Stimulated activated naive CD8-positive, alpha-beta T cell treated with anti-CD3 and anti-CD28 coated beads, Interleukin-15, Interleukin-2, amounts not matched to agents 100 ng/mL and 50 ng/mL, for 24 hours (primary cell): ENCODE data around the gene MANSC1.
"Not testable (repeated sequence)": the region's sequence is repeated elsewhere in the genome, so short reads cannot be mapped to it uniquely, and the experiment has no call there.

Experiments
- H3K27ac Mint-ChIP-seq: one replicate; pipeline ENCODE4 v1.8.0; 2021; ENCODE audit warnings: mild to moderate bottlenecking, mixed read lengths
- H3K27me3 Mint-ChIP-seq: one replicate; pipeline ENCODE4 v1.8.0; 2021; ENCODE audit warnings: mixed read lengths
- H3K36me3 Mint-ChIP-seq: one replicate; pipeline ENCODE4 v1.8.0; 2021; ENCODE audit warnings: low read depth, mixed read lengths
- H3K4me1 Mint-ChIP-seq: one replicate; pipeline ENCODE4 v1.8.0; 2021; ENCODE audit warnings: low read depth, mixed read lengths
- H3K4me3 Mint-ChIP-seq: one replicate; pipeline ENCODE4 v1.8.0; 2021; ENCODE audit warnings: mild to moderate bottlenecking, mixed read lengths
- H3K9me3 Mint-ChIP-seq: one replicate; pipeline ENCODE4 v1.8.0; 2021; ENCODE audit warnings: mixed read lengths

Gene MANSC1

DNA sequence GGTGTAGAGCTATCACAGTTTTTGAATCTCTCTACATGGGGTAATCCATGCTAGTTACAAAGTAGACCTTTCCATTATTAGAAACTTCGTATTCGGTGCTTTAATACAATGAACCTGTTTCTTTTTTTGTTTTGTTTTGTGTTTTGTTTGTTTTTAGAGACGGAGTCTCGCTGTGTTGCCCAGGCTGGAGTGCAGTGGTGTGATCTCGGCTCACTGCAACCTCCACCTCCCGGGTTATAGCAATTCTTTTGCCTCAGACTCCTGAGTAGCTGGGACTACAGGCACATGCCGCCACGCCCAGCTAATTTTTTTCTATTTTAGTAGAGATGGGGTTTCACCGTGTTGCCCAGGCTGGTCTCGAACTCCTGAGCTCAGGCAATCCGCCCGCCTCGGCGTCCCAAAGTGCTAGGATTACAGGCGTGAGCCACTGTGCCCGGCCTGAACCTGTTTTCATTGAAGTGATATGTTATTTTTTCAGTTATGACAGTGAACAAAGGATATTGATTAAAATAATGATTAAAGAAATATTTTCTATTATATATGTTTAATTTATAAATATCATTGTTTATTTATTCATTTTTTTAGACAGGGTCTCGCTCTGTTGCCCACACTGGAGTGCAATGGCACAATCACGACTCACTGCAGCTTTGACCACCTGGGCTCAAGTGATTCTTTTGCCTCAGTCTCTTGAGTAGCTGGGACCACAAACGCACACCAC lies 1.6 kb upstream of the MANSC1 start:
- H3K36me3 Mint-ChIP-seq, H3K4me3 Mint-ChIP-seq, H3K9me3 Mint-ChIP-seq, H3K27me3 Mint-ChIP-seq, H3K27ac Mint-ChIP-seq: not testable (repeated sequence)
- H3K4me1 Mint-ChIP-seq, result peaks cover 28% of the 10 kb centered on the region

GRCh38 chr12:12350868-12351463 lies 924 bp upstream of the MANSC1 start:
- Mint-ChIP-seq H3K27ac (no peak overlapping the region), H3K9me3 (no peaks in the 10 kb centered on the region), H3K4me3 (peak overlapping the region; percentile 69), H3K27me3 (no peaks in the 10 kb centered on the region), H3K4me1 (peaks cover 23% of the 10 kb centered on the region), H3K36me3 (no peaks in the 10 kb centered on the region)

DNA sequence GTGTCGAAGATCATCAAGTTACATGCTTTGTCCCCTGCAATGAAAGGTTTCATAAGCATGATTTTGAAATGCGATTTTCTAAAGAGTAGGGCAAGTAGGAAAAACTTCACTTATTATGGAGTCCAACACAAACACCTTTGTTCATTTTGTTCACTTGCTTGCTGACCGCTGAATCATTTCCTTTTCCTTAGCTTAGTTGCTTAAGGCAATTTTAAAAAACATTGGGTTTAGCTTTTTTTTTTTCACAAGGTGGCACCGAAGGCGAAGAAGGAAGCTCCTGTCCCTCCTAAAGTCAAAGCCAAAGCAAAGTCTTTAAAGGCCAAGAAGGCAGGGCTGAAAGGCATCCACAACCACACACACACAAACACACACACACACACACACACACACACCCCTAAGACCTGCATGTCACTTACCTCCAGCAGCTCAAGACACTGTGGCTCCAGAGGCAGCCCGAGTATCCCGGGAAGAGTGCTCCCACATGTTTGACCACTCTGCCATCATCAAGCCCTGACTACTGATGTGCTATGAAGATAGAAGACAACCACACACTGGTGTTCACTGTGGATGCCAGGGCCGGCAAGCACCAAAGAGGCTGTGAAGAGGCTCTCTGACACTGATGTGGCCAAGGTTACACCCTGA lies 11.4 kb downstream of the MANSC1 start:
- no peaks in the 10 kb centered on the region for H3K9me3 Mint-ChIP-seq
- H3K36me3 Mint-ChIP-seq, result no peaks in the 10 kb centered on the region
- no peaks in the 10 kb centered on the region for H3K27me3 Mint-ChIP-seq
- H3K27ac Mint-ChIP-seq, result no peak overlapping the region
- H3K4me3 Mint-ChIP-seq, result no peak overlapping the region
- H3K4me1 Mint-ChIP-seq, result peaks cover 18% of the 10 kb centered on the region

DNA sequence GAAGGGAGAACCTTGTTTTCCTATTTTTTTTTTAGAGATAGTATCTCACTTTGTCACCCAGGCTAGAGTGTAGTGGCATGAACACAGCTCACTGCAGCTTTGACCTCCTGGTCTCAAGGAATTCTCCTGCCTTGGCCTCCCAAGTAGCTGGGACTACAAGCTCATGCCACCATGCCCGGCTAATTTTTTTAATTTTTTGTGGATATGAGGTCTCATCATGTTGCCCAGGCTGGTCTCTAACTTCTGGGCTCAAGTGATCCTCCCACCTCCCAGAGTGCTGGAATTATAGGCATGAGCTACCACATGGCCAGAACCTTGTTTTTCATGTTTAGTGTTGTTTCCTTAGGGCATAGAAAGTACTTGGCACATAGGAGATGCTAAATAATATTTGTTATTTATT lies 13.5 kb downstream of the MANSC1 start:
- Mint-ChIP-seq H3K4me1 (peaks cover 22% of the 10 kb centered on the region), H3K9me3 (no peaks in the 10 kb centered on the region), H3K36me3 (no peaks in the 10 kb centered on the region), H3K27ac (no peak overlapping the region), H3K4me3 (no peak overlapping the region), H3K27me3 (no peaks in the 10 kb centered on the region)

DNA sequence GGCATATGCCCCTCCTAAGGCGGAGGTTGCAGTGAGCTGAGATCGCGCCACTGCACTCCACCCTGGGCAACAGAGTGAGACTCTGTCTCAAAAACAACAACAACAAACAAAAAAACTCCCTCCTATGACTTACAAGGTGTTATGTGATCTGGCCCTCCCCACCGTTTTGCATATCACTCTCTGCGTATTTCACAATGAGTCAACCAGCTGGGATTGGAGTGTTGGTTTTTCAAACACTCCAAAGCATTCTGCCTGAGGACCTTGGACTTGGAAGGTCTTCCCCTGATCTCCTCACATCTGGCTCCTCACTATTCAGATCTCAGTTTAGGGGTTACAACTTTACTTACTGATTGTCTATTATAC lies 14.0 kb downstream of the MANSC1 start:
- Mint-ChIP-seq H3K36me3 (no peaks in the 10 kb centered on the region), H3K4me1 (peaks cover 22% of the 10 kb centered on the region), H3K4me3 (no peak overlapping the region), H3K27me3 (no peaks in the 10 kb centered on the region), H3K27ac (no peak overlapping the region), H3K9me3 (no peaks in the 10 kb centered on the region)

- Mint-ChIP-seq H3K27me3 (no peaks in the 10 kb centered on the region), H3K4me1 (peaks cover 22% of the 10 kb centered on the region), H3K9me3 (no peaks in the 10 kb centered on the region), H3K27ac (no peak overlapping the region), H3K36me3 (no peaks in the 10 kb centered on the region), H3K4me3 (no peak overlapping the region)
Measured at GRCh38 chr12:12334367-12335040, 15.5 kb downstream of the MANSC1 start.

DNA sequence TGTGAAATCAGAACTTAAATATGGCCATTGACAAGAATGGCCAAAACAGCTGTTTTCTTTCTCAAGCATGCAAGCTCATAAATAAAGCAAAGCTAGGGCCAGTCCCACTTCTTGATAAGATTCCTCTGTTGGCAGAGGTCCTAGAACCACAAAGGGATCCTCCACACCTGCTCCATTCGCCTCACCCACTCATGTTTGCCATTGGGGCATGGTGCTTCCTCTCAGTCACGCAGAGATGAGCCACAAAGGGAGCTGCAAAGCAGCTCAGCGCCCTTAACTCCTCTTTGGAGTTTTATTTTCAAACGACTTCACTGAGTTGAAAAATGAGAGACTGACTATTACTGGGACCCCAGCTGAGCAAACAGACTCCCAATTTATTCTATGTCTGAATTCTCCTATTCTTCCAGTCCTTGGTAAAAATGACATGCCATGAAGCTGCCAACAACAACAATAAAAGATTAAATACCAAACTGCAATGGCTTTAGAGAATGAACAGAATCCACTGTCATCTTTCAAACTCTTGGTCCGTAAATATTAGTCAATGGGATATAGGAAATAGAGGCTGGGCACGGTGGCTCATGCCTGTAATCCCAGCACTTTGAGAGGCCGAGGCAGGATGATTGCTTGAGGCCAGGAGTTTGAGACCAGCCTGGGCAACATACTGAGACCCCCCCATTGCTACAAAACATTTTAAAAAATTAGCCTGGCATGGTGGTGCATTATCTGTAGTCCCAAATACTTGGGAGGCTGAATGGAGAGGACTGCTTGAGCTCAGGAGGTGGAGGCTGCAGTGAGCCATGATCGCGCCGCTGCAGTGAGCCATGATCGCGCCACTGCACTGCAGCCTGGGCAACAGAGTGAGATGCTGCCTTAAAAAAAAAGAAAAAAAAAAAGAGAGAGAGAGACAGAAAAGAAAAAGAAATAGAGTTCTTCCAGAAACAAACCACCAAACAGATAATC lies 16.4 kb downstream of the MANSC1 start:
- peaks cover 19% of the 10 kb centered on the region for H3K4me1 Mint-ChIP-seq
- H3K27me3 Mint-ChIP-seq, result no peaks in the 10 kb centered on the region
- no peaks in the 10 kb centered on the region for H3K36me3 Mint-ChIP-seq
- no peak overlapping the region for H3K4me3 Mint-ChIP-seq
- no peaks in the 10 kb centered on the region for H3K9me3 Mint-ChIP-seq
- no peak overlapping the region for H3K27ac Mint-ChIP-seq

- Mint-ChIP-seq H3K27me3 (no peaks in the 10 kb centered on the region), H3K9me3 (no peaks in the 10 kb centered on the region), H3K27ac (no peak overlapping the region), H3K4me1 (peaks cover 14% of the 10 kb centered on the region), H3K4me3 (no peak overlapping the region), H3K36me3 (no peaks in the 10 kb centered on the region)
Measured at GRCh38 chr12:12331896-12332295, 18.1 kb downstream of the MANSC1 start.

DNA sequence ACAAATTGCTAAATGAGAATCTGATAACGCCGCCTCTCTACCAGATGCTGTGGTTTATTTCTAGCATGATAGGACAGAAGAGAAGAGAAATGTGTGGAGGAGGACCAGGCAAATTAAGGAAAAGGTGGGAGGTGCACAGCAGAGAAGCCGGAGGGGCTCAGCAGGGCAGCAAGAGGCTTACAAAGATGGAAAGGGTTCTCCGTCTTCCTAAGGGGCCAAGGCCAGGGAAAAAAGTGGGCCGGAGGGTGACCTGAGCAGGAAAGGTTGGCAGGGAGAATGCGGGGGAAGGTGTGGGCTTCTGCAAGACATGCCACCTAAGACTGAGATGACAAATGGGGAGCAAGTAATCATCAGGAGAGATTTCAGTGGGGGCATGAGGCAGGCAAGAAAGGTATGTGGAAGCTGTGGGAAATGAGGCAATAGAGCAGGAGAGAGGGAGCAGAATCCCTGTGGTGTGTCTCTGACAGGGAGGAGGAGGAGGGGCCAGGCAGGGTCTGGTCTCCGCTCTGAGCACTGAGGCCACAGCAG lies 18.7 kb downstream of the MANSC1 start:
- H3K27me3 Mint-ChIP-seq, result no peaks in the 10 kb centered on the region
- no peaks in the 10 kb centered on the region for H3K9me3 Mint-ChIP-seq
- H3K27ac Mint-ChIP-seq, result no peak overlapping the region
- peaks cover 14% of the 10 kb centered on the region for H3K4me1 Mint-ChIP-seq
- no peaks in the 10 kb centered on the region for H3K36me3 Mint-ChIP-seq
- H3K4me3 Mint-ChIP-seq, result no peak overlapping the region

- no peaks in the 10 kb centered on the region for H3K4me1 Mint-ChIP-seq
- H3K36me3 Mint-ChIP-seq, result no peaks in the 10 kb centered on the region
- H3K27me3 Mint-ChIP-seq, result no peaks in the 10 kb centered on the region
- H3K27ac Mint-ChIP-seq, result peak overlapping the region; percentile 14
- no peak overlapping the region for H3K4me3 Mint-ChIP-seq
- H3K9me3 Mint-ChIP-seq, result no peaks in the 10 kb centered on the region
Measured at GRCh38 chr12:12327802-12328201, 22.2 kb downstream of the MANSC1 start.

- no peaks in the 10 kb centered on the region for H3K4me1 Mint-ChIP-seq
- H3K36me3 Mint-ChIP-seq, result no peaks in the 10 kb centered on the region
- H3K27me3 Mint-ChIP-seq, result no peaks in the 10 kb centered on the region
- H3K9me3 Mint-ChIP-seq, result no peaks in the 10 kb centered on the region
- no peak overlapping the region for H3K4me3 Mint-ChIP-seq
- no peak overlapping the region for H3K27ac Mint-ChIP-seq
Measured at GRCh38 chr12:12326262-12326661, 23.8 kb downstream of the MANSC1 start.

DNA sequence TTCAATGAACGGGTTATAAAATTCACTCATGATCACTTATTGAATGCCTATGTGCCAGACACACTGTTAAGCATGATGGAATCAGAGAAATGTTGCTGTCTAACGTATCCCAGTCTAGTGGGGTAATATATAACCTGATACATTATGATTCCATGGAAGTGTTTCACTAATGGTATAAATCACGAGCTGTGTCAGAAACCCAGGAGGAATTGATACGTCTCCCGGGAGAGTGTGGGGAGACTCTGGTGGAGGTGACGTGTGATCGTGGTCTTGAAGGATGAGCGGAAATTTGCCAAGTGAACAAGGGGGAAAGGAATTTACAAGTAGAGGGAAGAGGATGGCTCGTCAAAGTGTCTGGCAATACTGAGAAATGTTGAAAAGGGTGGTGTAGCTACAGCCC lies 26.5 kb downstream of the MANSC1 start:
- H3K36me3 Mint-ChIP-seq, result no peaks in the 10 kb centered on the region
- H3K4me3 Mint-ChIP-seq, result no peak overlapping the region
- no peaks in the 10 kb centered on the region for H3K9me3 Mint-ChIP-seq
- no peak overlapping the region for H3K27ac Mint-ChIP-seq
- H3K27me3 Mint-ChIP-seq, result no peaks in the 10 kb centered on the region
- H3K4me1 Mint-ChIP-seq, result no peaks in the 10 kb centered on the region

DNA sequence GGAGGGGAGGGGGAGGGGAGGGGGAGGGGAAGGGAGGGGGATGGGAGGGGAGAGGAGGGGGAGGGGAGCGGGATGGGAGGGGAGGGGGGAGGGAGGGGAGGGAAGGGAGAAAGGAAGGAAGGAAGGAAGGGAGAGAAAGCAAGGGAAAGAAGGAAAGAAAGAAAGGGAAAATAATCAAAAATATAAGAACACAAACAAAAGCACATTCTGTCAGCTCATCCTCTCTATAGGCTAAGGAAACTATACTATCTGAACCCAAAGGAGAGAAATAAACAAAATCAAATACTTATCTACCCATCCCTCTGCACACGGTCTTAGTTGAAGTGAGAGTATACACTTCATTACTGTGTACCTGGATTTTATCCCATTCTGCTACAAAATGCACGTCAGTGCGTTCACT lies 26.9 kb downstream of the MANSC1 start:
- no peaks in the 10 kb centered on the region for H3K4me1 Mint-ChIP-seq
- no peaks in the 10 kb centered on the region for H3K27me3 Mint-ChIP-seq
- H3K36me3 Mint-ChIP-seq, result no peaks in the 10 kb centered on the region
- no peak overlapping the region for H3K4me3 Mint-ChIP-seq
- no peaks in the 10 kb centered on the region for H3K9me3 Mint-ChIP-seq
- no peak overlapping the region for H3K27ac Mint-ChIP-seq

DNA sequence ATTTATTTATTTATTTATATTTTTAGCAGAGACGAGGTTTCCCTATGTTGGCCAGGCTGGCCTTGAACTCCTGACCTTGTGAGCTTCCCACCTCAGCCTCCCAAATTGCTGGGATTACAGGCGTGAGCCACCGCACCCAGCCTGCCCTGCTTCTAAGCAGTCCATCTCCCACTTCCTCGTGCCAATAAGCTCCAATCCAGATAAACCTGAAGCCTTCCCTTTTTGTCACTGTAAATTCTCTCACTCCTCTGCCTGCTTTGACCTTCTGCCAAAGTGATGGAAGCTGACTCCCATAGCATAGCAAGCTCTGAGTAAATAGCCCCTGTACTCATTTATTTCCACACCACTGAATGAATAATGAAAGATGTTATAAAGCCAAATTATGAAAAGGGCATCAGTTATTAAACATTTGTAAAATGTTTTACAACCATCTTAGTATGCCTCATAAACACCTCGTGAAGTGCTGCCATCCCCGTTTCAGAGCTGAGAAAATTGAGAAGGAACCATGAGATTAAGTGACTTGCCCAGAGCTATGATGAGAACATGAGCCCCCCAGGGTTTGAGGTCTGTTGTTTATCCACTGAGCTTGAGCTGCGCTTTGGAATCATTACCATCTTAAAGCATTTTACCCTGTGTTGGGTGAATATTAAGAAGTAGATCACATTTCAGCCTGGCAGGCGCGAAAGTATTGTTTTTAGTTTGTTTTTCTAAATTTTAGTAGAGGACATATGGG lies 30.4 kb downstream of the MANSC1 start:
- Mint-ChIP-seq H3K4me1 (no peaks in the 10 kb centered on the region), H3K27ac (no peak overlapping the region), H3K27me3 (no peaks in the 10 kb centered on the region), H3K4me3 (no peak overlapping the region), H3K36me3 (no peaks in the 10 kb centered on the region), H3K9me3 (no peaks in the 10 kb centered on the region)
